AML-193 (cell line): ENCODE measurements around the gene HPS4.
"Not testable (repeated sequence)": the region's sequence is repeated elsewhere in the genome, so short reads cannot be mapped to it uniquely, and the experiment has no call there.

Experiments
- DNase-seq, 2 experiments: peaks; one replicate each; lab custom pipeline; 2025; lab: John Stamatoyannopoulos, UW

Gene HPS4

DNA sequence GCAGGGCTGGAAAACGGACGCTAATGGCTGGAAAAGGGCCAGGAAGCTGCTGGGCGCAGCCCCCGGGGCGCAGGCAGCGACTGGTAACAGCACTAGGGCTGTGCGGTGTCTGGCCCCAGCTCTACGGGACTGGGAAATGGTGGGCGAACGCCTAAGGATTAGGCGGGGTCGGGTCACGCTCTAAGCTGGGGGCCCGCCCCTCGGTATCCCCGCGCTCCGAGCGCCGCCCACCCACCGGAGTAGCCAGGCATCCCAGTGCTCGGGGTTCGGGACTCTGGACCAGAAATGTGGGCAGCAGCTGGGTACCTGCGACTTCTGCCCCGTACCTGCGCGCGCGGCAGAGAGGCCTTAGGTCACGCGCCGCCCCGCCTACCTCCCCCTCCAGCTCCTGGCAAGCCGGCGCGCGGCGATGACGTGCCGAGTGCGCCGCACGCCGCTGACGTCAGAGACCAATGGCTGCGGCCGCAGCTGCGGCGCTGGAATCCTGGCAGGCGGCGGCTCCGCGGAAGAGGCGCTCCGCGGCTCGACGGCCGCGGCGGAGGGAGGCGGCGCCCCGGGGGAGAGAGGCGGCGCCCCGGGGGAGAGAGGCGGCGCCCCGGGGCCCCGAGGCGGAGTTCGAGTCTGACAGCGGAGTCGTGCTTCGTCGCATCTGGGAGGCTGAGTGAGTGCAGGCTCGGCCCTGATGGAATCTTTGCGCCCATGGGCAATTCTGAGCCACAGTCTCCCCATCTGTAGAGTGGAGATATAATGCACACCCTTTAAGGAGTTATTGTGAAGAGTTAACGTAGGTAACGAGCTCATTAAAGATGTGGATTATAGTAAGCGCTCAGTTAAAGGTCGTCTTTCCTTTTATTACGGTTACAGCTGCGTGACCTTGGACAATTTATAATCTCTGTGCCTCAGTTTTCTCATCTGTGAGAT, at the start of gene HPS4, which contains the start of gene SRRD:
Gene HPS4, minus strand, starts transcription at position 345 of the 921 bp plus-strand sequence. CDS start 2,021 bp downstream, outside the sequence.
Gene SRRD, plus strand, starts transcription at position 439 of the 921 bp plus-strand sequence. Its CDS starts 14 bp downstream, at position 453.
- peak; percentile 59 to 75 for DNase-seq

- DNase-seq: peak in 1 of 2 experiments; percentile 6
These were observed 45.8 kb upstream of the HPS4 start for GRCh38 chr22:26529345-26529744.

DNA sequence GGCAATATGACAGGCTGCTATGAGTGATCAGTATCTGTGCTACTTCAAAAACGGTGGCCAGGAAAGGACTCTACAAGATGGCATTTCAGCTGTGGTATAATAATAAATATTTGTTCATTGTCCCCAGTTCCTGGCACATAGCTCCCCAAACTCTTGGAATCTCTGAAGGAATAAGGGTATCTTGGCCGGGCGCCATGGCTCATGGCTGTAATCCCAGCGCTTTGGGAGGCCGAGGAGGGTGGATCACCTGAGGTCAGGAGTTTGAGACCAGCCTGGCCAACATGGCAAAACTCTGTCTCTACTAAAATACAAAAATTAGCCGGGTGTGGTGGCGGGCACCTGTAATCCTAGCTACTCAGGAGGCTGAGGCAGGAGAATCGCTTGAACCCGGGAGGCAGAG, 44.9 kb upstream of the HPS4 start:
- DNase-seq: not testable (repeated sequence)

DNA sequence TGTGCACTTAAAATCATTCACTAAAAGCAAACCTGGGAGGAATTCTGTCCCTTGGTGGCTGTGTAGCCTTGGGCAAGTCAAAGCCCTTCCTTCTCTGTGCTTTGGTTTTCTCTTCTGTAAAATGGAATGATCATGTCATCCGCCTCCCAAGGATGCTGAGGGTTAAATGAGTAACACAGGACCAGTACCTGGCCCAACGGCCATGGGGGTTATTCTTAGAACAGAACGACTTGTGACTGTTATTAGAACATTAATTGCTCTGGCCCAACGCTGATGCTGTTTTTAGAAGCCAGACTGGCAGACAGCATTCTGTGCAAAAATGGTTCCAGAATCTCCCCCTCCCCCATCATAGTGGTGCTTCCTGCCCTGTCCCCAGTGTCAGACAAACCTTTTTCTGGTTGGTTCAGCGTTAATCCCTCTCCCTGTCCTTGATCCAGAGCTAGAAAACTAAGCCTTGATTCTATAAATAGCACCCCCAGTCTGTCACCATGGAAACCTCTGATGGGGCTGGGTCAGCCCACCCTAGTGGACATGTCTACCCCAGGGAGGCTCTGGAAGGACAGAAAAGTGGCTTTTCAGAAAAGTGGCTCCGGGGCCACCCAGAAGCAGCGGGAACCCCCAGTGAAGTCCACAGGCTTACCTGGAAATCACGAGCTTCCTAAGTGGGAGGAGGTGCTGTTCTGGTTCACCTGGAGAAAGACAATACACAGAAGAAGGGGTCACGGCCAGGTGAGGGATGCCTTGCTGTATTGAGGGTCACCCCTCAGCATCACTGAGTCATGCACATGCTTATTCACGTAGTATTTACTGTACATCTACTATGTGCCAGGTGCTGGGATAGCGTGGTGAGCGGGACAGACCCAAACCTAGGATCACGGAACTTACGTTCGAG, 44.2 kb upstream of the HPS4 start:
- no peak for DNase-seq

DNA sequence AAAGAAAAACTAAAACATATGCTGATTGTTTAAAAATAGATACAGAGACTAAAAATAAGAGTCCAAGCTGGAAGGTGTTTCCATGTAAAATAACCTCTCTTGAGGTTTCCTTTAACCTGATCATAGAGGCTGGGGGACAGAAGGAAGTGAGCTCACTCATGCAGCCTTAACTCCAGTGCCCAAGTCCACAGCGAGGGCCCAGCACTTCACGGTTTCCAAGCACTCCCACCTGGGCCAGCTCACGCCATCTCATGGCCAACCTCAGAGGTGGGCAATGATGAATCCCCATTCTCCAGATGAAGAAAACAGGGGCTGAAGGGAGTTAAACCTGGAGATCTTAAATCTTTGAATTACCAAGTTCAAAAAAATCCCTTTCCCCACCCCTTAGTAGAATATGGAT, 43.6 kb upstream of the HPS4 start:
- no peak for DNase-seq

DNA sequence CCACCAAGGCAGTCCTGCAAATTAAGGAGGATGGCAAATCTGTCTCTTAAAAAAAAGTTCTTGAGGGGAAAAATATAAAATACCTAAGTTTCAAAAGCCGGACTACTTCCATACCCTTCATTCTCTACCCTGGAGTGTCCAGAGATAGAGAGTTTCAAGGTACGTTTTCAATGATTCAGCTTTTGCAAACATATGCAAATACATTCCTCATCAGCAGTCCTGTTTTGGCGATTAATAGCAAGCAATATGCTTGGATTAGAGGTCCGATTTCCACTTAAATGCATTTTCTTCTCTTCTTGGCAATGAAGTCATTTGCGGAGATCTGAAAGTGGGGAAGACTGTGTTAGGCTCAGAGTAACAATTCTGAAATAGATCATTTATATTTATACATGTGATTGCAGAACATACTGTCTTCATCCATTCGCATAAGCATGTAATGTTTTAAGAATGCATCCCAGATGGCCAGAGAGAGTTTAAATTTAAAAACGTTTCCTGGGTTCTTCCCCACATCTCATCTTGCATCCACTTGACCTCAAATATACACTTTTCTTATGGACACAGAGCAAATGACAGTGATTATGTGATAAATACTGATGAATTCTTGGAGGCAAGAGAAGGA, 42.5 kb upstream of the HPS4 start:
- no peak for DNase-seq

GRCh38 chr22:26524870-26525269, 41.3 kb upstream of the HPS4 start:
- no peak for DNase-seq

GRCh38 chr22:26522592-26522991, 39.0 kb upstream of the HPS4 start:
- DNase-seq: no peak

DNA sequence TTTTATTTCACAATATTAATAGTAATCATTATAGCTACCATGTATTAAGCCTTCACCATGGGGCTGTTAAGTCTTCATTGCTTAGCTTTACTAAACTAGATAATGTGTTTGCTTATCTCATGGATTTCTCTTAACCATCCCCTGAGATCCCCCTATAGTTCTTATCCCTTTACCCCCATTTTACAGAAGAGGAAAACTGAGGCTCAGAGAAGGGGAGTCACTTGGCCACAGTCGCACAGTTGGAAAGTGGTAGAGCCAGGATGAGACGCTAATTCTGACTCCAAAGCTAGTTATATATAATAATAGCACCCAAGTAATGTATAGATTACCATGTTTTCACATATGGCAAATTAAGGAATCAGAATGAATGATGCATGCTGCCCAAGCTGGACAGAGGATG, 38.4 kb upstream of the HPS4 start:
- DNase-seq: no peak

DNA sequence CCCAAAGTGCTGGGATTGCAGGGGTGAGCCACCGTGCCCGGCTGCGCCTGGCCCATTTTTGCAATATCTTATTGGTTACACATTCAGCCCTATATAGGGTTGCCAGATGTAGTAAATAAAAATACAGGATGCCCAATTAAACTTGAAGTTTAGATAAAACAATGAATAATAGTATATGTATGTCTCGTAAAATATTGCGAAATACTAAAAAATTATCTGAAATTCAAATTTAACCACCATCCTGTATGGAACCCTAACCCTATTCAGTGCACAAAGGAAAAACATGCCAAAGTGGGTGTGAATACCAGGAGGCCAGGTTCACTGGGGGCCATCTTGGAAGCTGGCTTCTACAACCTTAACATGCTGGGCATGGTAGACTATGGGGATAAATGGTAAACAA, 33.8 kb upstream of the HPS4 start:
- no peak for DNase-seq

DNA sequence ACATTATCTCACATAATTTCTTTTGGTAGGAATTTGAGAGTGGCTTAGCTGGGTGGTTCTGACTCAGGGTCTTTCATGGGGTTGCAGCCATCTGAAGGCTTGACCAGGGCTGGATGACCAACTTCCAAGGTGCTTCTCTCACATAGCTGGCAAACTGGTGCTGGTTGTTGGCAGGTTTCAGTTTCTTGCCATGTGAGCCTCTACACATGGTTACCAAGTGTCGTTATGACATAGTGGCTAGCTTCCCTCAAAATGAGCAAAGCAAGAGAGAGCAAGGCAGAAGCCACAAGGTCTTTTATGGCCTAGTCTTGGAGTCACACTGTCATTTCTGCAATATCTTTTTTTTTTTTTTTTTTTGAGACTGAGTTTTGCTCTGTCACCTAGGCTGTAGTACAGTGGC, 32.9 kb upstream of the HPS4 start:
- DNase-seq: no peak

DNA sequence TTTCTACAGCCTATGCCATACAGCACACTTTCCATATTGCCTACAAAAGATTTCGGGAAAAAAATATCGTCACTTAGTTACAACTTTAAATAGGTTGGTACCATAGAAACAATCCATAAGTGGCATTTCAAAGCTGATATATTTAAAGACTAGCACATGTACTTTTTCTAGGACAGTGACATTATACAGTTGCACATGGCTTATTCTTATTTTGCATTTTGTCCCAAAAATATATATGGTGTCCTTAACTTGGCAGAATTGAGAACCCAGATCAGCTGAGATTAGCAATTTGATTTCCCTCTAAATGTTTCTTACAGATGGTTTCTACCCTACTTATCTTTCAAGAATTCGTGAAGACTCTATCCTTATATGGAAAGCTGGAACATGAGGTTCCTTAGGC, 32.3 kb upstream of the HPS4 start:
- no peak for DNase-seq

GRCh38 chr22:26514419-26515161, 31.0 kb upstream of the HPS4 start:
- no peak for DNase-seq

DNA sequence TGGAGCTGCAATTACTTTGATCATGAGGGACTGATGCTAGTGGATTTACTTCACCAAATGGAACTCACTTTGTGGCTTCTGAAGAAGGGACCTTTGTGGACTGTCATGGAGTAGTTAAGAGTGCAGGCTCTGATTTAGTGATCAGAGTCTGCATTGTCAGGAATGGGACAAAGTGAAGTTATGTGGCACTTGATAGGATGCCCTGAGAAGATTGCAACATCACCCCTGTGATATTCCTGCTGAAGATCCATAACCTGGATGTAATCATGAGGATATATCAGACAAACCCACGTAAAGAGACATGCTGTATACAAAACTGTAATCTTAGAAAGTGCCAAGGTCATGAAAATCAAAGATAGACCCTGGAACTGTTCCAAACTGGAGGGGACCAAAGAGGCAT, 30.3 kb upstream of the HPS4 start:
- no peak for DNase-seq

GRCh38 chr22:26512149-26512793, 28.7 kb upstream of the HPS4 start, which contains the start of gene TFIP11:
TSS of gene TFIP11 (minus strand) at chr22:26512473. CDS start at chr22:26510272, 2,201 bp downstream.
- peak; percentile 64 to 74 for DNase-seq

GRCh38 chr22:26508148-26508547, 24.6 kb upstream of the HPS4 start:
- no peak for DNase-seq

GRCh38 chr22:26503758-26504157, 20.2 kb upstream of the HPS4 start:
- DNase-seq: no peak

- peak; percentile 78 to 84 for DNase-seq
These were observed 19.3 kb upstream of the HPS4 start for GRCh38 chr22:26502688-26503561.

DNA sequence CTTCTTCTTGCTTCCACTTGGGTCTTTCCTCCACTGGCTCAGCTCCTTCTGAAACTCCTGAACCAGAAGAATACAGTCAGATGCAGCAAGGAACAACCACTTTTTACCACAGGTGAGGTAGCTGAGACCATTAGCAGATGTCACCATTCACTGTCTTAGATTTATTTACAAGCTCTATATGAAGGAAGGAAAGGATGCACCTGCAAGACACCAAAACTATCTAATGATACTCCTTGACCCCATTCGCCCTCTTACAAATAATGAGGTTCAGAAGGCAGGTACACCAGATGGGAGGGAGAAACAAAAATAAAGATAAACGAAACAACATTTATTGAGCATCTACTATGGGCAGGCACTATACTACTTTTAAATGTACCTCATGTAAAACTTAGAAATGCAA, 18.4 kb upstream of the HPS4 start:
- DNase-seq: no peak

DNA sequence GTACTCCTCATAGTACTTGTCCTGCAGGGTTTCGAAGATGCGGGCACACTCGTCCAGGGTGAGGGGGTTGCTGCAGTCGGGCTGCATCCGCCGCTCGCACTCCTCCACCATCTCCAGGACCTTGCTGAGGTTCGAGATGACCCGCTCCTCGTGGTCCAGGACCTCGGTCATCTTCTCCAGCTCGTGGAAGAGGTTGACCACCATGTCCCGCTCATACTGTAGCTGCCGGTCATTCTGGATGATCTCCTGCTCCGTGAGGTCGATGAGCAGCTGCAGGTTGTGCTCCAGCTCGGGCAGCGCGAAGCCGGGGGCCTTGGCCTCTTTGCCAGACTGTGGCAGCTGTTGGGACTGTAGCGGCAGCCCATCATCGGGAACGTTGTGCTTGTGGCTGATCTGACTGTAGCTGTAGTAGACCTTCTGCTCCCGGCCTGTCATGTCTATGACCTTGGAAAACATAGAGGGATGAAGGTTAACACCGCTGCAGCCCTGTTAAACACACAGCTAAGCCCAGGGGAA, 15.7 kb upstream of the HPS4 start:
- DNase-seq: no peak
